GM12891 (cell line): ENCODE results near the gene SLC16A8.

Experiments
- PAX5 ChIP-seq: IDR thresholded peaks from 2 replicates; pipeline ENCODE4 v1.6.1; 2011; ENCODE audit warnings: low read length, moderate library complexity, mild to moderate bottlenecking; ENCODE audit not compliant: insufficient read depth, severe bottlenecking
- POLR2A ChIP-seq: IDR thresholded peaks from 2 replicates; pipeline ENCODE4 v1.6.1; 2011; ENCODE audit warnings: low read depth, low read length, control low read depth
- POLR2AphosphoS5 ChIP-seq: IDR thresholded peaks from 2 replicates; pipeline ENCODE4 v1.6.1; 2011; ENCODE audit warnings: low read depth, low read length, control low read depth
- TAF1 ChIP-seq: IDR thresholded peaks from 2 replicates; pipeline ENCODE4 v1.6.1; 2011; ENCODE audit warnings: low read depth, low read length, control low read depth

DNA sequence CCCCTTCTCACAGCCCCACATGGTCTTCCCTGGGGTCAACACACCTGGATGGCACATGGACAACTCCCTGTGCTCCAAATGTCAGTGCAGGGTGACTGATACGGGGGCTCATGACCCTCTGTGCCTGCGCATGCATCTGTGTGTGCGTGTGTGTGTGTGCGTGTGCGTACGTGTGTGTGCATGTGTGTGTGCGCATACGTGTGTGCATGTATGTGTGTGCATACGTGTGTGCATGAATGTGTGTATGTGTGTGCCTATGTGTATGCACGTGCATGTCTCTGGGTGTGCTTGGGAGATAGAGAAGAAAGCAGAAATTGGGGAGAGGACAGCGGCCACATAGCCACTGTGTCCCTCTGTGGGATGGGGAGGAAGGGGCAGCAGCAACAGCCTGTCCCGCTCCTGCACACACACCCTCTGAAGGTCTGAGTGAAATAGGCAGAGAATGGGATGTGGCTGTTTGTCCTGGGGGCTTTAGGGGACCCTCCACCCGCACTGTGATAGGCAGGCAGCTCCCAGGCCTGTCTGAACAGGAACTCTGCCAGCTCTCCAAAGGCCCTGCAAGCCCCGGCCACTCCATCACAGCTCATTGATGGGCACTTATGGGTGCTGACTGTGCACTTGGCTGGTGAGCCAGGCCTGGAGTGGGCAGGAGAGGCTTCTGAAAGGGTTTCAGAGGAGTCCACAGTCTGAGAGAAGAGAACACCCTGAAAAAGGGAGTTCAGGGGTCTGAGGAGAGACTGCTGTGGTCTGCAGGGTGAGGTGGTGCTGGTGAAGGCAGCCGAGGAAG lies 55.4 kb downstream of the SLC16A8 start:
- TF ChIP-seq TAF1 (no peak), POLR2A (no peak), POLR2AphosphoS5 (no peak), PAX5 (no peak)
